Activated T-helper 1 cell treated with anti-CD3 and anti-CD28 coated beads, Interleukin-2, amount 50 U/mL, for 16 hours (primary cell): ENCODE measurements around the gene ATG7.

Source experiments
- DNase-seq, 2 donors: peaks; one replicate each; pipeline ENCODE4 v3.0.0-alpha.2; 2020; ENCODE audit warnings: low read depth in 1 of 2, low spot score in 1 of 2

ATG7 gene

GRCh38 chr3:11604139-11604892 is 332.1 kb downstream of the ATG7 start:
- no peak for DNase-seq

- no peak for DNase-seq
These were observed 333.2 kb downstream of the ATG7 start for GRCh38 chr3:11605398-11605797.

GRCh38 chr3:11606090-11606784 is 334.0 kb downstream of the ATG7 start:
- no peak for DNase-seq

- no peak for DNase-seq
These were observed 334.8 kb downstream of the ATG7 start for GRCh38 chr3:11606865-11607440.
